Liver (tissue), 9 donors: ENCODE results near the gene CCDC154. TPM values are rescaled to one million over a fixed set of nuclear protein-coding genes. Genes with fewer than 3 reads are reported as not detected.

Experiments
- DNase-seq: peaks from one replicate; pipeline ENCODE4 v3.0.0-alpha.2; 2017; ENCODE audit warnings: low spot score
- H3K27ac ChIP-seq, 2 donors: one replicate each; pipeline ENCODE4 v1.7.0; 2013; ENCODE audit warnings: inconsistent platforms in 2 of 2, low read length in 2 of 2, control low read depth in 1 of 2, low read depth in 1 of 2, mild to moderate bottlenecking in 1 of 2
- H3K27me3 ChIP-seq, 4 donors: one replicate each; pipeline versions ENCODE4 v1.6.1 to v1.7.0; 2013; ENCODE audit warnings: low read length in 3 of 4, inconsistent platforms in 1 of 4, mild to moderate bottlenecking in 1 of 4, moderate library complexity in 1 of 4; ENCODE audit not compliant: control insufficient read depth in 4 of 4, insufficient read depth in 4 of 4
- H3K36me3 ChIP-seq, 4 donors: one replicate each; pipeline versions ENCODE4 v1.6.1 to v1.7.0; 2013; ENCODE audit warnings: low read length in 3 of 4, mild to moderate bottlenecking in 3 of 4, low read depth in 1 of 4, moderate library complexity in 1 of 4; ENCODE audit not compliant: control insufficient read depth in 4 of 4, insufficient read depth in 3 of 4
- H3K4me1 ChIP-seq, 4 donors: one replicate each; pipeline versions ENCODE4 v1.6.1 to v1.7.0; 2013; ENCODE audit warnings: low read length in 3 of 4, mild to moderate bottlenecking in 3 of 4, moderate library complexity in 1 of 4; ENCODE audit not compliant: control insufficient read depth in 4 of 4, insufficient read depth in 4 of 4
- H3K4me3 ChIP-seq, 3 donors: one replicate each; pipeline versions ENCODE4 v1.6.1 to v1.7.0; 2013; ENCODE audit warnings: low read length in 3 of 3, control low read depth in 1 of 3, low read depth in 1 of 3, mild to moderate bottlenecking in 1 of 3
- H3K9ac ChIP-seq, 2 donors: one replicate each; pipeline ENCODE4 v1.7.0; 2013; ENCODE audit warnings: low read length in 2 of 2, mild to moderate bottlenecking in 2 of 2, moderate library complexity in 2 of 2, control low read depth in 1 of 2, low read depth in 1 of 2
- H3K9me3 ChIP-seq, 4 donors: one replicate each; pipeline versions ENCODE4 v1.6.1 to v1.7.0; 2013; ENCODE audit warnings: low read length in 3 of 4; ENCODE audit not compliant: control insufficient read depth in 4 of 4
- CTCF ChIP-seq: fragments of 150-350 bp; IDR thresholded peaks from 2 replicates; pipeline ENCODE4 v1.5.1; 2017; ENCODE audit warnings: improper control_type of control experiment, low read depth, low read length; ENCODE audit not compliant: missing input control
- FOXA1 ChIP-seq: IDR thresholded peaks from 2 replicates; pipeline ENCODE4 v1.6.1; 2016; ENCODE audit warnings: antibody characterized with exemption
- FOXA2 ChIP-seq: IDR thresholded peaks from 2 replicates; pipeline ENCODE4 v1.6.1; 2016; ENCODE audit warnings: antibody characterized with exemption
- GABPA ChIP-seq, 2 donors: IDR thresholded peaks in 1 of 2; conservative IDR thresholded peaks in 1 of 2; 2 replicates each; pipeline ENCODE4 v1.6.1; 2016; ENCODE audit warnings: antibody characterized with exemption in 2 of 2, mild to moderate bottlenecking in 1 of 2, moderate library complexity in 1 of 2
- HNF4A ChIP-seq, 2 donors: conservative IDR thresholded peaks; 2 replicates each; pipeline ENCODE4 v1.6.1; 2016; ENCODE audit warnings: antibody characterized with exemption in 2 of 2, mild to moderate bottlenecking in 2 of 2
- HNF4G ChIP-seq: IDR thresholded peaks from 2 replicates; pipeline ENCODE4 v1.6.1; 2016; ENCODE audit warnings: antibody characterized with exemption
- JUND ChIP-seq, 2 donors: IDR thresholded peaks; 2 replicates each; pipeline ENCODE4 v1.6.1; 2016; ENCODE audit warnings: antibody characterized with exemption in 2 of 2
- MAX ChIP-seq: IDR thresholded peaks from 2 replicates; pipeline ENCODE4 v1.6.1; 2016; ENCODE audit warnings: antibody characterized with exemption
- NR2F2 ChIP-seq: IDR thresholded peaks from 2 replicates; pipeline ENCODE4 v1.6.1; 2016; ENCODE audit warnings: antibody characterized with exemption
- RAD21 ChIP-seq, 2 donors: IDR thresholded peaks; 2 replicates each; pipeline ENCODE4 v1.6.1; 2016; ENCODE audit warnings: antibody characterized with exemption in 2 of 2, mild to moderate bottlenecking in 2 of 2
- REST ChIP-seq: IDR thresholded peaks from 2 replicates; pipeline ENCODE4 v1.6.1; 2016; ENCODE audit warnings: antibody characterized with exemption, mild to moderate bottlenecking
- RXRA ChIP-seq, 2 donors: IDR thresholded peaks; 2 replicates each; pipeline ENCODE4 v1.6.1; 2017 to 2018; ENCODE audit warnings: antibody characterized with exemption in 2 of 2, mild to moderate bottlenecking in 1 of 2
- SP1 ChIP-seq: IDR thresholded peaks from 2 replicates; pipeline ENCODE4 v1.6.1; 2018; ENCODE audit warnings: antibody characterized with exemption, mild to moderate bottlenecking
- TAF1 ChIP-seq: conservative IDR thresholded peaks from 2 replicates; pipeline ENCODE4 v1.6.1; 2016; ENCODE audit warnings: antibody characterized with exemption, mild to moderate bottlenecking
- YY1 ChIP-seq: IDR thresholded peaks from 2 replicates; pipeline ENCODE4 v1.6.1; 2016; ENCODE audit warnings: antibody characterized with exemption, mild to moderate bottlenecking
- WGBS: extraction: QIAGEN DNeasy Blood & Tissue Kit; methylation state at CpG from one replicate; pipeline ENCODE4 v1.1.7; 2013; 5-methylcytosine and 5-hydroxymethylcytosine counted together
- polyA plus RNA-seq, 2 donors: library from polyadenylated mRNA; stranded (reverse) in 1 of 2; unstranded in 1 of 2; fragments of 200-250 nt in 1 of 2; fragments of >200 nt in 1 of 2; fragmentation: Nextera tagmentation in 1 of 2; extraction: Ambion mirVana in 1 of 2; gene quantifications; one replicate each; pipeline versions ENCODE4 v1.2.1 to v1.2.3, GENCODE V29; 2013 to 2015
- total RNA-seq, 2 donors: library from RNA; depleted of rRNA; stranded (reverse); fragments of >200 nt; gene quantifications; one replicate each; pipeline ENCODE4 v1.2.3, GENCODE V29; 2014
- TF ChIP-seq, protein P1 (sequence below): IDR thresholded peaks from 2 replicates; pipeline ENCODE4 v1.6.1; 2016; ENCODE audit warnings: antibody characterized with exemption
- TF ChIP-seq, protein P2 (sequence below): IDR thresholded peaks from 2 replicates; pipeline ENCODE4 v1.6.1; 2016; ENCODE audit warnings: antibody characterized with exemption
- donor health status: healthy.
- donor health status: healthy.
- donor health status: healthy.
- donor health status: healthy.
- donor health status: healthy.

CCDC154 gene
- total and polyA plus RNA-seq, 4 donors, result 0.18 to 0.42 (median 0.39) TPM; not detected in 1

- WGBS, result 92% methylated on average over 13 of the region's 13 CpGs
- H3K36me3 ChIP-seq, result peaks cover 7 to 52% (median 12%) of the 10 kb centered on the region in 4 donors
- no peak overlapping the region for H3K27ac ChIP-seq
- DNase-seq, result no peak
- H3K27me3 ChIP-seq, result no peaks in the 10 kb centered on the region
- H3K9me3 ChIP-seq, result no peaks in the 10 kb centered on the region
- H3K9ac ChIP-seq, result no peak overlapping the region
- no peak overlapping the region for H3K4me3 ChIP-seq
- no peaks in the 10 kb centered on the region for H3K4me1 ChIP-seq
- no peak for TF ChIP-seq SP1
- TF ChIP-seq REST, result no peak
- no peak for TF ChIP-seq GABPA (IDR thresholded peaks at IDR 0.05 in 1 of 2, conservative IDR thresholded peaks at IDR 0.05 in 1 of 2)
- TF ChIP-seq FOXA2, result no peak
- no peak for TF ChIP-seq RXRA (IDR thresholded peaks at IDR 0.05)
- TF ChIP-seq TAF1, result no peak
- TF ChIP-seq YY1, result no peak
- TF ChIP-seq, protein P1, sequence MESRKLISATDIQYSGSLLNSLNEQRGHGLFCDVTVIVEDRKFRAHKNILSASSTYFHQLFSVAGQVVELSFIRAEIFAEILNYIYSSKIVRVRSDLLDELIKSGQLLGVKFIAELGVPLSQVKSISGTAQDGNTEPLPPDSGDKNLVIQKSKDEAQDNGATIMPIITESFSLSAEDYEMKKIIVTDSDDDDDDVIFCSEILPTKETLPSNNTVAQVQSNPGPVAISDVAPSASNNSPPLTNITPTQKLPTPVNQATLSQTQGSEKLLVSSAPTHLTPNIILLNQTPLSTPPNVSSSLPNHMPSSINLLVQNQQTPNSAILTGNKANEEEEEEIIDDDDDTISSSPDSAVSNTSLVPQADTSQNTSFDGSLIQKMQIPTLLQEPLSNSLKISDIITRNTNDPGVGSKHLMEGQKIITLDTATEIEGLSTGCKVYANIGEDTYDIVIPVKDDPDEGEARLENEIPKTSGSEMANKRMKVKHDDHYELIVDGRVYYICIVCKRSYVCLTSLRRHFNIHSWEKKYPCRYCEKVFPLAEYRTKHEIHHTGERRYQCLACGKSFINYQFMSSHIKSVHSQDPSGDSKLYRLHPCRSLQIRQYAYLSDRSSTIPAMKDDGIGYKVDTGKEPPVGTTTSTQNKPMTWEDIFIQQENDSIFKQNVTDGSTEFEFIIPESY, result no peak
- TF ChIP-seq JUND (IDR thresholded peaks at IDR 0.05), result no peak
- TF ChIP-seq HNF4G, result no peak
Measured at GRCh38 chr16:1401758-1402154, 42.6 kb downstream of the CCDC154 start.

DNA sequence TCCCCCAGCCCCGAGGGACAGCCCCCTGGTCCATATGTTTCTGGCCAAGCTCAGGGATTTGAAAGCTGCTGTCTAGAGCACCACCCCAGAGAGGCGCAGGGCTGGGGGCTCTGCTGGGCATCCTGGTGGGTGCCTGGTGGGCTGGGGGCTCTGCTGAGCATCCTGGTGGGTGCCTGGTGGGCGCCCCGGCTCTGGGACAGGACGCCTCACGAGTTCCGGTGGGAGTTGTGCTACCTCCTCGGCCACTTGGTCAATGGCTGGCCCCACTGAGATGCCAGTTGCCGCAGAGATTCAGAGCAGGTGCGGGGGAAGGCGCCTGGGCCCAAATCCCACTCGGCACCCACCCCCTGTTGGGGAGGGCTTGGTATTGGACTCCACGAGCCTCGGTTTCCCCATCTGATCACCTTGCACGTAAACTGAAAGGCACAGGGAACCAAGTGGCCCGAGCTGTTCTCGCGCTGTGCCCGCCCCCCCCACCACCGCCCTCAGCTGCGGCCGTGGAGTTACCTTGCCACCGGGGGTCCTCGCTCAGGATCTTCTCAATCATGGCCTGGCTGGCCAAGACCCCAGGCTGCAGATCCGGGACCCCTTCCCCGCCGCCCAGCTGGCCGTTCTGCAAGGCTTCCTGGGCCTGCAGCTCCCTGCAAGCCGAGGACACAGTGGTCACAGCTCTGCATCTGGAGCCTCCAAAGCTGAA is 43.1 kb downstream of the CCDC154 start:
- no peak overlapping the region for H3K27ac ChIP-seq
- TF ChIP-seq TAF1 (no peak), RXRA (IDR thresholded peaks at IDR 0.05) (no peak), MAX (no peak), JUND (IDR thresholded peaks at IDR 0.05) (no peak), HNF4A (conservative IDR thresholded peaks at IDR 0.05) (no peak), CTCF (no peak), YY1 (no peak), NR2F2 (no peak), FOXA1 (no peak), FOXA2 (no peak), SP1 (no peak), RAD21 (IDR thresholded peaks at IDR 0.05) (no peak), HNF4G (no peak)
- TF ChIP-seq, protein P2, sequence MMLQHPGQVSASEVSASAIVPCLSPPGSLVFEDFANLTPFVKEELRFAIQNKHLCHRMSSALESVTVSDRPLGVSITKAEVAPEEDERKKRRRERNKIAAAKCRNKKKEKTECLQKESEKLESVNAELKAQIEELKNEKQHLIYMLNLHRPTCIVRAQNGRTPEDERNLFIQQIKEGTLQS, result no peak
- H3K36me3 ChIP-seq, result peaks cover 7 to 53% (median 12%) of the 10 kb centered on the region in 4 donors
- H3K27me3 ChIP-seq, result no peaks in the 10 kb centered on the region
- no peak overlapping the region for H3K9ac ChIP-seq
- no peaks in the 10 kb centered on the region for H3K4me1 ChIP-seq
- 91% methylated on average over 29 of the region's 29 CpGs for WGBS
- H3K4me3 ChIP-seq, result no peak overlapping the region
- H3K9me3 ChIP-seq, result no peaks in the 10 kb centered on the region
- DNase-seq, result no peak
